Uterus (tissue), 4 donors: ENCODE measurements around the gene HLA-G. TPM values are rescaled to one million over a fixed set of nuclear protein-coding genes. Genes with fewer than 3 reads are reported as not detected.
A peak's percentile ranks its signal among the peaks of the same experiment; 100 is the strongest.

ENCODE experiments used
- DNase-seq, 2 donors: peaks; one replicate each; pipeline ENCODE4 v3.0.0-alpha.2; 2019 to 2020
- H3K27ac ChIP-seq, 2 donors: fragments of 200-600 bp; sonication (generic); 1 replicate in 1 of 2; 2 replicates in 1 of 2; pipeline ENCODE4 v1.5.1; 2016 to 2018
- H3K27me3 ChIP-seq, 2 donors: fragments of 200-600 bp; sonication (generic); one replicate each; pipeline ENCODE4 v1.5.1; 2018 to 2019; ENCODE audit warnings: control low read depth in 1 of 2
- H3K36me3 ChIP-seq, 2 donors: fragments of 200-600 bp; sonication (generic); one replicate each; pipeline ENCODE4 v1.5.1; 2019; ENCODE audit warnings: control low read depth in 1 of 2
- H3K4me1 ChIP-seq, 2 donors: fragments of 200-600 bp; sonication (generic); one replicate each; pipeline ENCODE4 v1.5.1; 2018 to 2019; ENCODE audit warnings: control low read depth in 1 of 2
- H3K4me3 ChIP-seq, 2 donors: fragments of 200-600 bp; sonication (generic); 1 replicate in 1 of 2; 2 replicates in 1 of 2; pipeline ENCODE4 v1.5.1; 2018 to 2019; ENCODE audit warnings: mild to moderate bottlenecking in 1 of 2
- H3K9me3 ChIP-seq, 2 donors: fragments of 200-600 bp; sonication (generic); one replicate each; pipeline ENCODE4 v1.5.1; 2019; ENCODE audit warnings: control low read depth in 1 of 2
- CTCF ChIP-seq, 4 experiments: fragments of 200-600 bp in 2 of 4; fragments of 450-650 bp in 2 of 4; sonication (generic) in 2 of 4; IDR thresholded peaks; one replicate each; pipeline ENCODE4 v1.5.1; 2016 to 2019; ENCODE audit warnings: antibody characterized with exemption in 4 of 4, mild to moderate bottlenecking in 2 of 4, moderate library complexity in 1 of 4
- POLR2A ChIP-seq, 2 donors: fragments of 450-650 bp; IDR thresholded peaks; one replicate each; pipeline ENCODE4 v1.6.1; 2016; ENCODE audit warnings: antibody characterized with exemption in 2 of 2, mild to moderate bottlenecking in 1 of 2, moderate library complexity in 1 of 2
- intact Hi-C: fragments of 100-400 bp; cut with DNase I; formaldehyde crosslinking; loops from one replicate; pipeline ENCODE4 v1.15.1; 2023; ENCODE audit warnings: low total_unique reads
- total RNA-seq, 4 donors: library from RNA; depleted of rRNA in 3 of 4; stranded (reverse); fragments of >200 nt in 3 of 4; gene quantifications; one replicate each; pipeline versions ENCODE4 v1.1.0 to v1.2.4, GENCODE V29; 2014 to 2023
- donor health status: DM: yes; HTN: yes; CAD: no.

The HLA-G gene
- total RNA-seq, 4 donors from 2014 or later = 0.52 TPM; not detected in 3

- peak overlapping the region; percentile 10 to 45 for H3K27ac ChIP-seq
- peaks cover 0 to 19% of the 10 kb centered on the region in 2 donors for H3K27me3 ChIP-seq
- DNase-seq = no peak
- H3K4me3 ChIP-seq = peak overlapping the region; percentile 45 to 51
- no peaks in the 10 kb centered on the region for H3K9me3 ChIP-seq
- intact Hi-C loops = no loop called here
- TF ChIP-seq POLR2A (IDR thresholded peaks at IDR 0.05) (no peak), CTCF (IDR thresholded peaks at IDR 0.05) (no peak)
- peaks cover 0 to 5% of the 10 kb centered on the region in 2 donors for H3K4me1 ChIP-seq
- no peaks in the 10 kb centered on the region for H3K36me3 ChIP-seq
These were observed 35.9 kb upstream of the HLA-G start for GRCh38 chr6:29791786-29792122.

- H3K4me3 ChIP-seq = peak overlapping the region; percentile 45 to 51
- peaks cover 0 to 19% of the 10 kb centered on the region in 2 donors for H3K27me3 ChIP-seq
- DNase-seq = peak; percentile 34 to 67
- no peaks in the 10 kb centered on the region for H3K9me3 ChIP-seq
- TF ChIP-seq CTCF (IDR thresholded peaks at IDR 0.05) (peak; percentile 38 to 62 (median 53)), POLR2A (IDR thresholded peaks at IDR 0.05) (no peak)
- peaks cover 0 to 5% of the 10 kb centered on the region in 2 donors for H3K4me1 ChIP-seq
- peak overlapping the region; percentile 10 to 45 for H3K27ac ChIP-seq
- no peaks in the 10 kb centered on the region for H3K36me3 ChIP-seq
- intact Hi-C loops = no loop called here
These were observed 35.2 kb upstream of the HLA-G start for GRCh38 chr6:29792123-29793035.

GRCh38 chr6:29793036-29793356 lies 34.6 kb upstream of the HLA-G start:
- H3K4me3 ChIP-seq = peak overlapping the region; percentile 45 to 51
- no peaks in the 10 kb centered on the region for H3K9me3 ChIP-seq
- TF ChIP-seq POLR2A (IDR thresholded peaks at IDR 0.05) = no peak
- H3K36me3 ChIP-seq = no peaks in the 10 kb centered on the region
- DNase-seq = no peak
- peaks cover 0 to 5% of the 10 kb centered on the region in 2 donors for H3K4me1 ChIP-seq
- no peak overlapping the region for H3K27ac ChIP-seq
- intact Hi-C loops = no loop called here
- H3K27me3 ChIP-seq = peaks cover 0 to 19% of the 10 kb centered on the region in 2 donors

- intact Hi-C loops = no loop called here
- no peak overlapping the region for H3K27ac ChIP-seq
- H3K27me3 ChIP-seq = peaks cover 0 to 19% of the 10 kb centered on the region in 2 donors
- no peaks in the 10 kb centered on the region for H3K9me3 ChIP-seq
- H3K4me1 ChIP-seq = peaks cover 0 to 5% of the 10 kb centered on the region in 2 donors
- TF ChIP-seq POLR2A (IDR thresholded peaks at IDR 0.05) = no peak
- TF ChIP-seq CTCF (IDR thresholded peaks at IDR 0.05) = no peak
- H3K36me3 ChIP-seq = no peaks in the 10 kb centered on the region
- DNase-seq = no peak
- H3K4me3 ChIP-seq = no peak overlapping the region
These were observed 33.8 kb upstream of the HLA-G start for GRCh38 chr6:29793796-29794195.

- no peaks in the 10 kb centered on the region for H3K36me3 ChIP-seq
- no peak for TF ChIP-seq CTCF (IDR thresholded peaks at IDR 0.05)
- TF ChIP-seq POLR2A (IDR thresholded peaks at IDR 0.05) = no peak
- H3K27me3 ChIP-seq = peaks cover 0 to 19% of the 10 kb centered on the region in 2 donors
- DNase-seq = no peak
- no peak overlapping the region for H3K27ac ChIP-seq
- peaks cover 0 to 5% of the 10 kb centered on the region in 2 donors for H3K4me1 ChIP-seq
- H3K4me3 ChIP-seq = no peak overlapping the region
- intact Hi-C loops = no loop called here
- H3K9me3 ChIP-seq = no peaks in the 10 kb centered on the region
These were observed 31.6 kb upstream of the HLA-G start for GRCh38 chr6:29796026-29796425.
